SK-N-SH (cell line): Measurements from ENCODE around the gene HAUS3. TPM values are rescaled to one million over a fixed set of nuclear protein-coding genes. Genes with fewer than 3 reads are reported as not detected.

Experiments used
- CTCF ChIA-PET: fragments of 300-600, 350-600 bp; formaldehyde crosslinking; extraction: SDS; loops from one replicate; lab custom pipeline; 2021; lab: Yijun Ruan, JAX
- POLR2A ChIA-PET: fragments of 350-600 bp; sonication (Branson Sonifier 250); formaldehyde crosslinking; extraction: SDS; loops from one replicate; lab custom pipeline; 2020; ENCODE audit warnings: antibody characterized with exemption, inconsistent platforms; lab: Yijun Ruan, JAX
- DNase-seq: peaks from one replicate; pipeline ENCODE4 v3.0.0; 2012
- H2AFZ ChIP-seq: fragments of 200-600 bp; sonication (generic); 2 replicates; pipeline ENCODE4 v1.8.1; 2016; ENCODE audit warnings: antibody characterized with exemption, mild to moderate bottlenecking, low read depth
- H3F3A ChIP-seq: fragments of 200-600 bp; sonication (generic); replicated peaks from 2 replicates; pipeline ENCODE3; 2016; ENCODE audit warnings: antibody characterized with exemption, mild to moderate bottlenecking; ENCODE audit not compliant: insufficient read depth
- H3K27ac ChIP-seq, 2 experiments: fragments of 200-500 bp in 1 of 2; fragments of 200-600 bp in 1 of 2; sonication (Bioruptor generic) in 1 of 2; sonication (generic), shearing (Covaris generic) in 1 of 2; 2 replicates each; pipeline versions ENCODE4 v1.5.1 to v1.6.1; 2014 to 2016; ENCODE audit warnings: low read depth in 2 of 2, inconsistent platforms in 1 of 2, low read length in 1 of 2, mild to moderate bottlenecking in 1 of 2, mixed read lengths in 1 of 2
- H3K27me3 ChIP-seq: fragments of 200-600 bp; sonication (generic), shearing (Covaris generic); 2 replicates; pipeline ENCODE4 v1.6.1; 2016; ENCODE audit warnings: mixed run types; ENCODE audit not compliant: insufficient read depth
- H3K36me3 ChIP-seq, 2 experiments: fragments of 200-500 bp in 1 of 2; fragments of 200-600 bp in 1 of 2; sonication (Bioruptor generic) in 1 of 2; sonication (generic) in 1 of 2; replicated peaks in 1 of 2; 2 replicates each; pipeline versions ENCODE3 to v1.5.1; 2014 to 2016; ENCODE audit warnings: low read length in 1 of 2, mild to moderate bottlenecking in 1 of 2; ENCODE audit not compliant: insufficient read depth in 2 of 2, control insufficient read depth in 1 of 2
- H3K4me1 ChIP-seq, 2 experiments: fragments of 200-500 bp in 1 of 2; fragments of 200-600 bp in 1 of 2; sonication (Bioruptor generic) in 1 of 2; sonication (generic), shearing (Covaris generic) in 1 of 2; 2 replicates each; pipeline versions ENCODE4 v1.5.1 to v1.6.1; 2014 to 2016; ENCODE audit warnings: low read depth in 1 of 2, low read length in 1 of 2, mixed run types in 1 of 2; ENCODE audit not compliant: insufficient read depth in 2 of 2, control insufficient read depth in 1 of 2
- H3K4me2 ChIP-seq: fragments of 200-600 bp; sonication (generic), shearing (Covaris generic); 2 replicates; pipeline ENCODE4 v1.6.1; 2017; ENCODE audit warnings: mixed run types
- H3K4me3 ChIP-seq, 2 experiments: fragments of 200-500 bp in 1 of 2; fragments of 200-600 bp in 1 of 2; sonication (Bioruptor generic) in 1 of 2; sonication (generic), shearing (Covaris generic) in 1 of 2; 2 replicates each; pipeline versions ENCODE4 v1.5.1 to v1.8.1; 2014 to 2016; ENCODE audit warnings: low read depth in 2 of 2, inconsistent platforms in 1 of 2, low read length in 1 of 2, mild to moderate bottlenecking in 1 of 2, mixed read lengths in 1 of 2, moderate library complexity in 1 of 2
- H3K79me2 ChIP-seq: fragments of 200-600 bp; sonication (generic); 2 replicates; pipeline ENCODE4 v1.8.1; 2017; ENCODE audit warnings: mild to moderate bottlenecking; ENCODE audit not compliant: insufficient read depth
- H3K9ac ChIP-seq: fragments of 200-600 bp; sonication (generic); 2 replicates; pipeline ENCODE4 v1.6.1; 2017; ENCODE audit warnings: mixed run types
- H3K9me2 ChIP-seq: fragments of 200-600 bp; sonication (generic); 2 replicates; pipeline ENCODE4 v1.6.1; 2017; ENCODE audit warnings: mixed run types
- H3K9me3 ChIP-seq: fragments of 200-600 bp; sonication (generic); 2 replicates; pipeline ENCODE4 v1.6.1; 2017; ENCODE audit warnings: mixed run types, mild to moderate bottlenecking, moderate library complexity
- H4K20me1 ChIP-seq: fragments of 200-600 bp; sonication (generic); 2 replicates; pipeline ENCODE4 v1.6.1; 2017; ENCODE audit warnings: mild to moderate bottlenecking, mixed run types; ENCODE audit not compliant: insufficient read depth
- CHD2 ChIP-seq: fragments of 150-350 bp; IDR thresholded peaks from 2 replicates; pipeline ENCODE4 v1.6.1; 2018; ENCODE audit warnings: low read length; ENCODE audit not compliant: partially characterized antibody
- ELF1 ChIP-seq: IDR thresholded peaks from 2 replicates; pipeline ENCODE4 v1.4.0; 2012
- EP300 ChIP-seq, 2 experiments: IDR thresholded peaks; 2 replicates each; pipeline versions ENCODE4 v1.4.0 to v1.6.1; 2012; ENCODE audit warnings: borderline replicate concordance in 1 of 2, low read depth in 1 of 2, low read length in 1 of 2
- FOXM1 ChIP-seq: IDR thresholded peaks from 2 replicates; pipeline ENCODE4 v1.4.0; 2012; ENCODE audit warnings: low read depth, mild to moderate bottlenecking
- GABPA ChIP-seq: IDR thresholded peaks from 2 replicates; pipeline ENCODE4 v1.4.0; 2012; ENCODE audit warnings: low read depth, mild to moderate bottlenecking
- JUND ChIP-seq: IDR thresholded peaks from 2 replicates; pipeline ENCODE4 v1.4.0; 2012
- MEF2A ChIP-seq: IDR thresholded peaks from 2 replicates; pipeline ENCODE4 v1.4.0; 2012; ENCODE audit warnings: low read depth, borderline replicate concordance
- NFIC ChIP-seq: IDR thresholded peaks from 2 replicates; pipeline ENCODE4 v1.4.0; 2012; ENCODE audit warnings: borderline replicate concordance
- POLR2AphosphoS5 ChIP-seq: IDR thresholded peaks from 2 replicates; pipeline ENCODE4 v1.6.1; 2012; ENCODE audit warnings: low read depth, low read length
- RAD21 ChIP-seq: IDR thresholded peaks from 2 replicates; pipeline ENCODE4 v1.6.1; 2012; ENCODE audit warnings: mild to moderate bottlenecking, low read length
- RFX5 ChIP-seq: IDR thresholded peaks from 2 replicates; pipeline ENCODE4 v1.6.1; 2012; ENCODE audit warnings: mild to moderate bottlenecking, improper control_type of control experiment, low read length
- RXRA ChIP-seq: IDR thresholded peaks from 2 replicates; pipeline ENCODE4 v1.4.0; 2012; ENCODE audit warnings: low read depth, mild to moderate bottlenecking, borderline replicate concordance
- WGBS: methylation state at CpG from one replicate; pipeline ENCODE4 v1.1.6; 2017; ENCODE audit warnings: low lambda C conversion rate; 5-methylcytosine and 5-hydroxymethylcytosine counted together
- polyA plus RNA-seq, 3 experiments: library from polyadenylated mRNA; depleted of rRNA; stranded (reverse); fragments of >200 nt; gene quantifications; 2 replicates each; pipeline ENCODE4 v1.2.3, GENCODE V29; 2012
- TF ChIP-seq, protein P1 (sequence below): IDR thresholded peaks from 2 replicates; pipeline ENCODE4 v1.4.0; 2012; ENCODE audit warnings: low read depth, borderline replicate concordance
- TF ChIP-seq, protein P2 (sequence below): fragments of 150-350 bp; IDR thresholded peaks from 2 replicates; pipeline ENCODE4 v1.6.1; 2017; ENCODE audit warnings: antibody characterized with exemption, low read length, low read depth, borderline replicate concordance
- TF ChIP-seq, protein P3 (sequence below): IDR thresholded peaks from 2 replicates; pipeline ENCODE4; 2012

The HAUS3 gene
- polyA plus RNA-seq, 1 of the 3 experiments (the other 2 are of a cell fraction) = 6.3 TPM

DNA sequence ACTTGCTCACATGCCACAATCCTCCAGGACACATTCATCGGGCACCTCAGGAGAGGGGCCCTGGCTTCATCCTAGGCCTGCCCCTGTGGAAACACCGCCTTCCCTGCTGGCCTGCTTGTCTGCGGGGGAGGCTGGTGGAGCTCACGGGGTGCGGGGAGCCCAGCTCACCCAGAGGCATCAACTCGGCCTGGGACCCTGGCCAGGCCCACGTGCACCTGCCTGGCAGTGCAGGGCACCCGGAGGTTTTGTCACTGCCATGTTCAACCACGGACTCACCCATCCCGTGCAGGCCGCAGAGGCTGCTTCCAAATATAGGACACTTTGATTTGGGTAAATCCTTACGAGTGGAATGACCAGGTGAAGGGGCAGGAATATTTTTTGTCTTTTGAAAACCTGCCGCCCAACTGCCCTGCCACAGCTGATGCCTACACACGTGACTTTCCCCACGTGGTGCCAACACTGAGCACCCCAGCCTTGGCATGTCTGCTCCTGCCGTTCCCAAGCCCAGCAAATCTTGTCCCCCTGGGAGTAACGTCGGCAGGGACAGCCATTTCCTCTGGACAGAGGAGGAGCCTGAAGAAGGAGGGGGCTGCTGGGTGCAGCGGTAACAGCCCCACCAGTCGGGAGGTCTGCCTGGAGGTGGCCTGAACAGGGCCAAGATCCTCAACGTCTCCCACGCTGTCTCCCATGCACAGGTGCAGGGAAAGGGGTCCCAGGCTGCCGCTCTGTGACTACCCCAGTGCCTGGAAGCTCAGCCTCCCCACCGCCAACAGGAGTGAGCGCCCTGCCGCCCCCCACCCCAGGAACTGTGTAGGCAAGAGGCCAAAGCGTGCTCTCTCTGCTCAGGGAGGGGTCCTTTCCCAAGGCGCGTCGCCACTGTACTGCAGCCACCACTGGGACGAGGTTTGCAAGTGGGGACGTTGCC, 11.5 kb upstream of the HAUS3 start:
- peaks cover 56% of the 10 kb centered on the region for H4K20me1 ChIP-seq
- peaks cover 0 to 74% of the 10 kb centered on the region in 2 experiments for H3K36me3 ChIP-seq
- H3K4me1 ChIP-seq = peaks cover 0 to 30% of the 10 kb centered on the region in 2 experiments; a peak in 1 of 4 replicates
- TF ChIP-seq RFX5 = no peak
- TF ChIP-seq GABPA = no peak
- TF ChIP-seq, protein P1, sequence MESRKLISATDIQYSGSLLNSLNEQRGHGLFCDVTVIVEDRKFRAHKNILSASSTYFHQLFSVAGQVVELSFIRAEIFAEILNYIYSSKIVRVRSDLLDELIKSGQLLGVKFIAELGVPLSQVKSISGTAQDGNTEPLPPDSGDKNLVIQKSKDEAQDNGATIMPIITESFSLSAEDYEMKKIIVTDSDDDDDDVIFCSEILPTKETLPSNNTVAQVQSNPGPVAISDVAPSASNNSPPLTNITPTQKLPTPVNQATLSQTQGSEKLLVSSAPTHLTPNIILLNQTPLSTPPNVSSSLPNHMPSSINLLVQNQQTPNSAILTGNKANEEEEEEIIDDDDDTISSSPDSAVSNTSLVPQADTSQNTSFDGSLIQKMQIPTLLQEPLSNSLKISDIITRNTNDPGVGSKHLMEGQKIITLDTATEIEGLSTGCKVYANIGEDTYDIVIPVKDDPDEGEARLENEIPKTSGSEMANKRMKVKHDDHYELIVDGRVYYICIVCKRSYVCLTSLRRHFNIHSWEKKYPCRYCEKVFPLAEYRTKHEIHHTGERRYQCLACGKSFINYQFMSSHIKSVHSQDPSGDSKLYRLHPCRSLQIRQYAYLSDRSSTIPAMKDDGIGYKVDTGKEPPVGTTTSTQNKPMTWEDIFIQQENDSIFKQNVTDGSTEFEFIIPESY = no peak
- TF ChIP-seq RAD21 = no peak
- no peak for TF ChIP-seq ELF1
- no peak for TF ChIP-seq RXRA
- TF ChIP-seq, protein P2, sequence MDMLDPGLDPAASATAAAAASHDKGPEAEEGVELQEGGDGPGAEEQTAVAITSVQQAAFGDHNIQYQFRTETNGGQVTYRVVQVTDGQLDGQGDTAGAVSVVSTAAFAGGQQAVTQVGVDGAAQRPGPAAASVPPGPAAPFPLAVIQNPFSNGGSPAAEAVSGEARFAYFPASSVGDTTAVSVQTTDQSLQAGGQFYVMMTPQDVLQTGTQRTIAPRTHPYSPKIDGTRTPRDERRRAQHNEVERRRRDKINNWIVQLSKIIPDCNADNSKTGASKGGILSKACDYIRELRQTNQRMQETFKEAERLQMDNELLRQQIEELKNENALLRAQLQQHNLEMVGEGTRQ = no peak
- TF ChIP-seq, protein P3, sequence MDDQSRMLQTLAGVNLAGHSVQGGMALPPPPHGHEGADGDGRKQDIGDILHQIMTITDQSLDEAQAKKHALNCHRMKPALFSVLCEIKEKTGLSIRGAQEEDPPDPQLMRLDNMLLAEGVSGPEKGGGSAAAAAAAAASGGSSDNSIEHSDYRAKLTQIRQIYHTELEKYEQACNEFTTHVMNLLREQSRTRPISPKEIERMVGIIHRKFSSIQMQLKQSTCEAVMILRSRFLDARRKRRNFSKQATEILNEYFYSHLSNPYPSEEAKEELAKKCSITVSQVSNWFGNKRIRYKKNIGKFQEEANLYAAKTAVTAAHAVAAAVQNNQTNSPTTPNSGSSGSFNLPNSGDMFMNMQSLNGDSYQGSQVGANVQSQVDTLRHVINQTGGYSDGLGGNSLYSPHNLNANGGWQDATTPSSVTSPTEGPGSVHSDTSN = no peak
- TF ChIP-seq POLR2AphosphoS5 = no peak
- no peak for TF ChIP-seq FOXM1
- no peak for TF ChIP-seq JUND
- TF ChIP-seq MEF2A = no peak
- no peak for TF ChIP-seq CHD2
- TF ChIP-seq EP300 (IDR thresholded peaks at IDR 0.05; ENCODE audit: borderline replicate concordance in 1 of 2, low read depth in 1 of 2, low read length in 1 of 2) = no peak
- TF ChIP-seq NFIC = no peak
- TF ChIP-seq, all 33 proteins: peak for 0
- H3K27me3 ChIP-seq = no peaks in the 10 kb centered on the region
- H3K4me2 ChIP-seq = no peak overlapping the region
- ChIA-PET CTCF (no interaction called here), POLR2A (no interaction called here)
- H3K4me3 ChIP-seq = no peak overlapping the region
- H3K9me2 ChIP-seq = no peaks in the 10 kb centered on the region
- no peak overlapping the region for H2AFZ ChIP-seq
- H3K9me3 ChIP-seq = no peaks in the 10 kb centered on the region
- no peak overlapping the region for H3K27ac ChIP-seq
- peaks cover 18% of the 10 kb centered on the region for H3K79me2 ChIP-seq
- no peaks in the 10 kb centered on the region for H3F3A ChIP-seq
- no peak overlapping the region for H3K9ac ChIP-seq
- peak; percentile 21 for DNase-seq
- 93% methylated on average over 24 of the region's 32 CpGs for WGBS
